HL-60 (cell line): ENCODE measurements around the gene IFTAP.

Experiments used
- GABPA ChIP-seq: IDR thresholded peaks from 2 replicates; pipeline ENCODE4 v1.6.1; 2012; ENCODE audit warnings: low read depth
- POLR2AphosphoS5 ChIP-seq: IDR thresholded peaks from 2 replicates; pipeline ENCODE4 v1.6.1; 2012; ENCODE audit warnings: low read depth
- TF ChIP-seq, protein P1 (sequence below): IDR thresholded peaks from one replicate; pipeline ENCODE4 v1.5.1; 2011; ENCODE audit warnings: low read length, control low read depth, inconsistent platforms; ENCODE audit not compliant: insufficient read depth

DNA sequence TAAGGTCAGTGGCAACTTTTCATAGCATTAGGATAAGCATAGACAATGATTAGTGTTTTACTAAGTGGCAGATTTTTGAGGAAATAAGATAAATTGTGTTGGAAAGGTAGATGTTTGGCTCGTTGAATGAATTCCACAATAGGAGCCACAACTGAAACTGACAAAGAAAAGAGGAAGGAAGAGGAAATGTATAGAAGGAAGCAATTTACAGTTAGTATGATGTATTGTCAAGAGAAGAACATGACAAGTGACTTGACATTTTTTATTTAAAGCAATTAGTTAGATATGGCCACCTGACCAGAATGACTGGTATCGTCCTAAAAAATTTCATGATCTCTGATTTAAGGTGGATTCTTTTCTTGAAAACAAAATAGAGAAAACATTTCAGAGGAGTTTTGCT is 6.9 kb downstream of the IFTAP start:
- TF ChIP-seq GABPA: no peak
- TF ChIP-seq, protein P1, sequence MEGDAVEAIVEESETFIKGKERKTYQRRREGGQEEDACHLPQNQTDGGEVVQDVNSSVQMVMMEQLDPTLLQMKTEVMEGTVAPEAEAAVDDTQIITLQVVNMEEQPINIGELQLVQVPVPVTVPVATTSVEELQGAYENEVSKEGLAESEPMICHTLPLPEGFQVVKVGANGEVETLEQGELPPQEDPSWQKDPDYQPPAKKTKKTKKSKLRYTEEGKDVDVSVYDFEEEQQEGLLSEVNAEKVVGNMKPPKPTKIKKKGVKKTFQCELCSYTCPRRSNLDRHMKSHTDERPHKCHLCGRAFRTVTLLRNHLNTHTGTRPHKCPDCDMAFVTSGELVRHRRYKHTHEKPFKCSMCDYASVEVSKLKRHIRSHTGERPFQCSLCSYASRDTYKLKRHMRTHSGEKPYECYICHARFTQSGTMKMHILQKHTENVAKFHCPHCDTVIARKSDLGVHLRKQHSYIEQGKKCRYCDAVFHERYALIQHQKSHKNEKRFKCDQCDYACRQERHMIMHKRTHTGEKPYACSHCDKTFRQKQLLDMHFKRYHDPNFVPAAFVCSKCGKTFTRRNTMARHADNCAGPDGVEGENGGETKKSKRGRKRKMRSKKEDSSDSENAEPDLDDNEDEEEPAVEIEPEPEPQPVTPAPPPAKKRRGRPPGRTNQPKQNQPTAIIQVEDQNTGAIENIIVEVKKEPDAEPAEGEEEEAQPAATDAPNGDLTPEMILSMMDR: no peak
- no peak for TF ChIP-seq POLR2AphosphoS5
